Mucosa of rectum (tissue), 2 donors: Measurements from ENCODE around the gene FADS3.

Source experiments
- H3K27ac ChIP-seq, 2 donors: one replicate each; pipeline ENCODE4 v1.7.0; 2013; ENCODE audit warnings: inconsistent platforms in 2 of 2, low read depth in 2 of 2, low read length in 2 of 2
- H3K27me3 ChIP-seq, 2 donors: one replicate each; pipeline ENCODE4 v1.7.0; 2013; ENCODE audit warnings: low read length in 2 of 2; ENCODE audit not compliant: control insufficient read depth in 2 of 2, insufficient read depth in 2 of 2
- H3K36me3 ChIP-seq, 2 donors: one replicate each; pipeline ENCODE4 v1.7.0; 2013; ENCODE audit warnings: low read length in 2 of 2; ENCODE audit not compliant: control insufficient read depth in 2 of 2, insufficient read depth in 2 of 2
- H3K4me1 ChIP-seq, 2 donors: one replicate each; pipeline ENCODE4 v1.7.0; 2013; ENCODE audit warnings: low read length in 2 of 2, mild to moderate bottlenecking in 1 of 2; ENCODE audit not compliant: control insufficient read depth in 2 of 2, insufficient read depth in 2 of 2
- H3K4me3 ChIP-seq, 2 donors: one replicate each; pipeline ENCODE4 v1.7.0; 2013; ENCODE audit warnings: low read length in 2 of 2
- H3K9ac ChIP-seq, 2 donors: one replicate each; pipeline ENCODE4 v1.7.0; 2013; ENCODE audit warnings: low read length in 2 of 2, low read depth in 1 of 2, mild to moderate bottlenecking in 1 of 2
- H3K9me3 ChIP-seq, 2 donors: one replicate each; pipeline ENCODE4 v1.7.0; 2013; ENCODE audit warnings: low read length in 2 of 2; ENCODE audit not compliant: control insufficient read depth in 2 of 2
- donor health status: healthy.
- donor health status: Normal muscosa, but diverticular disease.

The FADS3 gene

GRCh38 chr11:61913699-61914395, 22.5 kb upstream of the FADS3 start:
- Histone ChIP-seq H3K27ac (no peak overlapping the region), H3K4me3 (no peak overlapping the region), H3K9ac (no peak overlapping the region), H3K27me3 (peaks cover 15 to 18% of the 10 kb centered on the region in 2 donors), H3K36me3 (no peaks in the 10 kb centered on the region), H3K4me1 (peaks cover 5 to 6% of the 10 kb centered on the region in 2 donors), H3K9me3 (no peaks in the 10 kb centered on the region)

DNA sequence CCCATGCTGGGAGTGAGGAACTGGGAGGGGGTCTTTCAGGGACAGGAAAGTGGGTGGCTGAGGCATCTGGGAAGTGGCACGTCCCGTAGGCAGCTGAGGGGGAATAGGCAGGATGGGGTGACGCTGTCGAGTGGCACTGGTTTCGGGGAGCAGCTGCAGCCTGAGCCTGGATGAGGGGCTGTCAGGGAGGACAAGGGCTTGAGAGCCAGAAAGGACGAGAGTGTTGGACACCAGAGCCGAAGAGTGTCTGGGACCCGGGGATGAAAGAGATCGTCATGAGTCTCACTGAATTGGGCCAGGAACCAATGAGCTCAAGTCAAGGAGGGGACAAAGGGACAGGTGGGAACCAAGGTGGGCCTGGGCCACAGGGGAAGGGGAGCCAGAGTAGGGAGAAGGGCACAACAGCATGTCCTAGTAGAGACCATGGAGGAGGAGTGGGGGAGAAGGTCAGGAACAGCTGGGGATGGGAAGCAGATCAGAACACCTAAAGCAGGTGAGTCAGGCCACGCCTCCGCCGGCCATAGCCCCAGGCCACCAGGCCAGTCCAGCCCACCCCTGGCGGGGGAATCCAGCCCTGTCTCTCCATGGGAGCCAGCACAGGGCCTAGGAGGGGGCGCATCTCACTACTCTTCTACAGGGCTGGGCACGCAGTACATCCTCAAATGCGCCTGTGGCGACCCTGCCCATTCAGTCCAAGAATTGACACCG, 21.8 kb upstream of the FADS3 start:
- Histone ChIP-seq H3K27me3 (peaks cover 9 to 12% of the 10 kb centered on the region in 2 donors), H3K9ac (no peak overlapping the region), H3K27ac (no peak overlapping the region), H3K4me1 (peaks cover 5 to 6% of the 10 kb centered on the region in 2 donors), H3K9me3 (no peaks in the 10 kb centered on the region), H3K4me3 (no peak overlapping the region), H3K36me3 (no peaks in the 10 kb centered on the region)

- peaks cover 4 to 6% of the 10 kb centered on the region in 2 donors for H3K27me3 ChIP-seq
- no peaks in the 10 kb centered on the region for H3K9me3 ChIP-seq
- H3K27ac ChIP-seq = no peak overlapping the region
- peaks cover under 1 to 3% of the 10 kb centered on the region in 2 donors for H3K4me1 ChIP-seq
- H3K9ac ChIP-seq = no peak overlapping the region
- no peak overlapping the region for H3K4me3 ChIP-seq
- H3K36me3 ChIP-seq = no peaks in the 10 kb centered on the region
Observed at GRCh38 chr11:61912530-61912898, 21.2 kb upstream of the FADS3 start.

- H3K27me3 ChIP-seq = peaks cover 4 to 5% of the 10 kb centered on the region in 2 donors
- no peaks in the 10 kb centered on the region for H3K36me3 ChIP-seq
- peaks cover 0 to 3% of the 10 kb centered on the region in 2 donors for H3K4me1 ChIP-seq
- H3K9ac ChIP-seq = no peak overlapping the region
- no peaks in the 10 kb centered on the region for H3K9me3 ChIP-seq
- H3K4me3 ChIP-seq = no peak overlapping the region
- no peak overlapping the region for H3K27ac ChIP-seq
Observed at GRCh38 chr11:61911701-61912529, 20.6 kb upstream of the FADS3 start.

DNA sequence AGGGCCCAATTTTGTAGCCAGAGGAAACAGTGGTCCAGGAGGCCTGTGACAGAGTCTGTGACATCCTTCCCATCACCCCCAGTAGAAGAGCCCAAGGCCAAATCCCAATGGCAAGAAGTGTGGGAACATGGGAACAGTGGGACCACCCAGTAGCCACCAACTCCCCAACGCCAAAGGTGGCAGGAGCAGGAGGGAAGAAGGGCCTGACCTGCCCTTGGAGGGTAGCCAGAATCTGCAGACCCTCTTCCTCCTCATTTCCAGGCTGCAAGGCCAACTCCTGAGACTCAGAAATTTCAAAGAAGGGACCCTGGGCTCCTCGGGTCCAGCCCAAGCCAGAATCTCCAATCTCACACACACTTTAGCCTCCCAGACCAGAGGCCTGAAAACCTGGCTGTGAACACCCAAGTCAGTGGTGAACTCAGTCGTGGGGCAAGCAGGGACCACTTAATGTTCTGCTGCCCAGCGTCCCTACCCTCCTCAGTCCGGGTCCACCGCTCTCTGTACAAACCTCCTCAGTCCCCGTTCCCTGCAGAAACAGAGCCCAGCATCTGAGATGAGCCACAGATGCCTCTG, 19.9 kb upstream of the FADS3 start:
- Histone ChIP-seq H3K27me3 (peaks cover under 1% of the 10 kb centered on the region in 2 donors), H3K4me3 (no peak overlapping the region), H3K27ac (no peak overlapping the region), H3K4me1 (peaks cover 0 to 3% of the 10 kb centered on the region in 2 donors), H3K36me3 (no peaks in the 10 kb centered on the region), H3K9me3 (no peaks in the 10 kb centered on the region), H3K9ac (no peak overlapping the region)

GRCh38 chr11:61910187-61911127, 19.1 kb upstream of the FADS3 start:
- Histone ChIP-seq H3K27ac (no peak overlapping the region), H3K27me3 (no peaks in the 10 kb centered on the region), H3K4me3 (no peak overlapping the region), H3K4me1 (peaks cover 0 to 3% of the 10 kb centered on the region in 2 donors), H3K36me3 (no peaks in the 10 kb centered on the region), H3K9me3 (no peaks in the 10 kb centered on the region), H3K9ac (no peak overlapping the region)

- Histone ChIP-seq H3K27ac (no peak overlapping the region), H3K9ac (no peak overlapping the region), H3K4me3 (no peak overlapping the region), H3K27me3 (no peaks in the 10 kb centered on the region), H3K9me3 (no peaks in the 10 kb centered on the region), H3K4me1 (peaks cover 0 to 3% of the 10 kb centered on the region in 2 donors), H3K36me3 (peaks cover 0 to 3% of the 10 kb centered on the region in 2 donors)
Observed at GRCh38 chr11:61908730-61909316, 17.5 kb upstream of the FADS3 start.

DNA sequence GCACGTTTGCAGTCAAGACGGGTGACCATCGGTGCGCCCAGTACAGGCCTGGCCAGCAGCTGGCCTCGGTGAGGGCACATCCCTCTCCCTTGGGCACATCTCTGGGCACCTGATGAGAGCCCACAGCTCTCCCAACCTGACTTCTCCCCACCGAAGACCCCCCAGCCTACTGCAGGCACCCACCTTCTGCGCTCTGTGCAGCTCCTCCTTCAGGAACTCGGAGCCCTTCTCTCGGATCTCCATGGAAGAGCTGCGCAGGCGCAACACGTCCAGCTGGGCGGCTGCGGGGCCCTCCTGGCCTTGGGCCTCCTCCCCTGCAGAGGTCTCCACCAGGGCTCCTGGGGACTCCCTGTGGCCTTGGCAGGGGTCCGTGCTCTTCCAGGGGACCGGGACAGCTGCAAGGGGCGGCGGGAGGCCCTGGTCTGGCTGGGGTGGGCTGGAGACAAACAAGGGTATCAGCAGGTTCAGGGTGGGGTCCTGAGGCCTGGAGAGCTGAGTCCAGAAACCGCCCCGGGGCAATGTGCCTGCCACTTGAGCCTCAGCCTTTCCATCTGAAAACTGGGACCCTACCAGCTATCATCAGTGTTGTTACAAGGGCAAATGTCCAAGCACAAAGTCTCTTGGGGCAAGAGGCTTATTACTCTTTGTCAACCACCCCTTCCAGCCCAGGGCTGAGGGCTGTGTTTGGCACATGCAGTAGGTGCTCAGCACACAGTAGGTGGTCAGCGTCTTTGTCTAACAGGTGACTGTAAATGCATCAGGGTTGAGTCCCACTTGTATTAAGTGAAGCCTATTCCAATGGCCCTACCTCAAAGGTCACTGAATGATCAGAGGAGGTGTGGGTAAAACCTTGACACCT, 16.8 kb upstream of the FADS3 start:
- H3K36me3 ChIP-seq = peaks cover 0 to 3% of the 10 kb centered on the region in 2 donors
- H3K9me3 ChIP-seq = no peaks in the 10 kb centered on the region
- H3K27me3 ChIP-seq = no peaks in the 10 kb centered on the region
- no peak overlapping the region for H3K9ac ChIP-seq
- peaks cover 0 to 3% of the 10 kb centered on the region in 2 donors for H3K4me1 ChIP-seq
- no peak overlapping the region for H3K4me3 ChIP-seq
- no peak overlapping the region for H3K27ac ChIP-seq
